Mucosa of descending colon (tissue), 3 donors: Measurements from ENCODE around the gene RNF41. TPM values are rescaled to one million over a fixed set of nuclear protein-coding genes. Genes with fewer than 3 reads are reported as not detected.

Experiments used
- ATAC-seq: fragments of 200-7000 bp; cut with Tn5 transposase; one replicate; pipeline ENCODE4 v1.9.1; 2020; ENCODE audit warnings: mild to moderate bottlenecking, moderate library complexity
- DNase-seq, 3 donors: peaks; one replicate each; pipeline ENCODE4 v3.0.0-alpha.2; 2020
- H3K36me3 ChIP-seq: fragments of 200-600 bp; one replicate; pipeline ENCODE4 v1.8.0; 2021; ENCODE audit warnings: low read depth, mild to moderate bottlenecking
- H3K4me1 ChIP-seq: fragments of 200-600 bp; one replicate; pipeline ENCODE4 v1.8.0; 2021; ENCODE audit warnings: low read depth, mild to moderate bottlenecking
- H3K4me3 ChIP-seq: fragments of 200-600 bp; one replicate; pipeline ENCODE4 v1.8.0; 2021; ENCODE audit warnings: mild to moderate bottlenecking
- H3K9me3 ChIP-seq: fragments of 200-600 bp; one replicate; pipeline ENCODE4 v1.8.0; 2021; ENCODE audit warnings: mild to moderate bottlenecking
- intact Hi-C, 2 donors: fragments of 100-400 bp; cut with DNase I in 1 of 2; cut with micrococcal nuclease in 1 of 2; formaldehyde crosslinking; loops; one replicate each; pipeline versions ENCODE4 v1.11.0 to v1.11.1; 2022; cut with DNase I, micrococcal nuclease
- total RNA-seq, 3 donors: library from RNA; stranded (reverse); fragmentation: NEBNext Ultra II Directional in 2 of 3; extraction: Animal tissue kit (Norgen Biotek cat#: 25700) in 2 of 3; gene quantifications; one replicate each; pipeline versions ENCODE4 v1.2.1 to v1.2.4, GENCODE V29; 2021 to 2023
- TF ChIP-seq, protein P1 (sequence below): fragments of 200-600 bp; IDR thresholded peaks from one replicate; pipeline ENCODE4 v1.8.0; 2022; ENCODE audit warnings: antibody characterized with exemption, mild to moderate bottlenecking
- donor health status: DM: no; HTN: no; CAD: no; lungs with moderate emphysema.
- donor health status: DM: no; HTN: no; CAD: no.
- donor health status: DM: no; HTN: yes; CAD: no.

Gene RNF41
- total RNA-seq, 3 donors from 2014 or later: 30.4 to 51.5 (median 32.1) TPM

DNA sequence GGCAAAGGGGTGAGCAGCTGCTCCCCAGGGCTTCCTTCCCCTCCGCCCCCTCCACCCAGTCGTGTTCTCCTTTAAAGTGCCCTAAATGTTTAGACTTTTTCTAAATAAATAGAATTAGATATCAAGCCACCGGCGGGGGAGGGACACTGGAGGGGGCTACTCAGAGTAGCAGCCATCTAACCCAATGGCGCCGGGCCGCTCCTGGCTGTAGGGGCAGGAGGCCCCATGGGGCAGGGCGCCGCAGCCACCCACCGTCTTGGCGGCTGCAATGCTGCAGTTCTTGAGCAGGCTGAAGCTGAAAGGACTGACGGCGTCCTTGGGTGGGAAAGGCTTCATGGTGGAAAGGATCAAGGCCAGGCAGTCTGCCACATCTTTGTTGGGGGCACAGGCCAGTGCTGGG lies 21.3 kb upstream of the RNF41 start:
- no peak overlapping the region for H3K4me3 ChIP-seq
- H3K4me1 ChIP-seq: no peaks in the 10 kb centered on the region
- H3K36me3 ChIP-seq: peaks cover 17% of the 10 kb centered on the region
- no peaks in the 10 kb centered on the region for H3K9me3 ChIP-seq
- DNase-seq (no peak), ATAC-seq (no peak)
- TF ChIP-seq, protein P1, sequence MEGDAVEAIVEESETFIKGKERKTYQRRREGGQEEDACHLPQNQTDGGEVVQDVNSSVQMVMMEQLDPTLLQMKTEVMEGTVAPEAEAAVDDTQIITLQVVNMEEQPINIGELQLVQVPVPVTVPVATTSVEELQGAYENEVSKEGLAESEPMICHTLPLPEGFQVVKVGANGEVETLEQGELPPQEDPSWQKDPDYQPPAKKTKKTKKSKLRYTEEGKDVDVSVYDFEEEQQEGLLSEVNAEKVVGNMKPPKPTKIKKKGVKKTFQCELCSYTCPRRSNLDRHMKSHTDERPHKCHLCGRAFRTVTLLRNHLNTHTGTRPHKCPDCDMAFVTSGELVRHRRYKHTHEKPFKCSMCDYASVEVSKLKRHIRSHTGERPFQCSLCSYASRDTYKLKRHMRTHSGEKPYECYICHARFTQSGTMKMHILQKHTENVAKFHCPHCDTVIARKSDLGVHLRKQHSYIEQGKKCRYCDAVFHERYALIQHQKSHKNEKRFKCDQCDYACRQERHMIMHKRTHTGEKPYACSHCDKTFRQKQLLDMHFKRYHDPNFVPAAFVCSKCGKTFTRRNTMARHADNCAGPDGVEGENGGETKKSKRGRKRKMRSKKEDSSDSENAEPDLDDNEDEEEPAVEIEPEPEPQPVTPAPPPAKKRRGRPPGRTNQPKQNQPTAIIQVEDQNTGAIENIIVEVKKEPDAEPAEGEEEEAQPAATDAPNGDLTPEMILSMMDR: no peak
- intact Hi-C loops: no loop called here

DNA sequence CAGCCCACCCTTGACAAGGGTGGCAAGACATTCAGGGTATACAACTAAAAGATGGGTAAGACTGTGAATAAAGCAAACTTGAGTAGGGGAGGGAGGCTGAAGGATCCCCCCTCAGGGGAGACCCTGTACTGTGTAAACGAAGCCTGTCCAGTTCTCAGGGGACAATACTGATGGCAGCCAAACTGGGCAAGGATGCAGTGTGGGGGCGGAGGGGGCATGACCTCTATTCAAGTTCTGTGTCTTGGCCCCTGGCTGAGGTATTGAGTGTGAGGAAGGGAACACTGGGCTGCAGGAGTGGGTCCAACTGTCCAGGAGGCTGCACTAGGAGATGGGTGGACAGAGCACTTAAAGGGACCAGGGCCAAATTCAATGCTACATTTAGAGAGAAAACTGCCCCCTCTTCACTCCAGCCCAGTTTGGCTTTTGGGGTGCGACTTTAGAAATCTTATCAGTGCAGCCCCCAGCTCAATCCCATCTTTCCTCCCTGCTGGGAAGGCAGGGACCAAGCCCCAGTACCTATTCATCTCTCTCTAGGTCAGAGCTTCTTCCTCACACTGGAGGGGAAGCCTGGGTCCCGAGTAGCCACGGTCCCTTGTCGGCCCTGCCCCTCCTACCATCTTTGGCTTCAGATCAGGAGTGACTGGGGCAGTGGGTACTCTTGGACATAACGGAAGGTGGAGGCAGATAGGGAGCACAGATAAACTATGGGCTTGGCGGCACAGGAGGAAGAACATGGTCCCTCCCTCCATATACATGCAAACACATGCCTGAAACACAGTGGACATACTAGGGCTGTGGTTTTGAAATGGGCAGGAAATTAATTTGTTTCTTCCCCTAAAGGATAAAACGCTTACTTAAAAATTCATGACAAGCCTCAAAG lies 19.9 kb upstream of the RNF41 start:
- TF ChIP-seq, protein P1: no peak
- DNase-seq (no peak), ATAC-seq (no peak)
- Histone ChIP-seq H3K4me1 (no peaks in the 10 kb centered on the region), H3K36me3 (peaks cover 17% of the 10 kb centered on the region), H3K9me3 (no peaks in the 10 kb centered on the region), H3K4me3 (no peak overlapping the region)
- intact Hi-C loops: no loop called here

DNA sequence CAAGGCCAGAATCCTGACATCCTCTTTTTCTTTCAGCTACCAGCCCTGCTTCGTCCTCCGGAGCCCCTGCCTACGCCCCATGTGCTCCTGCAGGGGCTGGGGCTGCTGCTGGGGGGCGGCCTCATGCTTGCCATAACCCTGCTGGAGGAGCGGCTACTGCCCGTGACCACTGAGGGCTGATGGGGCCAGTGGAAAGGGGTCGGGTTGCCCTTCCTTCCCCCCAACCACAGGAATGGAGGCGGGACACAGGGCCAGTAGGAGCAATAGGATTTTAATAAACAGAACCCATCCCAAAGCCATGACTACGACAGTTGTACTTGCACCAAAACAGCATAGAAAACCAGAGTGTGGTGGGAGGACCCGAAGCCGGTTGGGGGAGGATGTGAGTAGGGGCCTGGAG lies 15.8 kb upstream of the RNF41 start:
- intact Hi-C loops: no loop called here
- no peak for DNase-seq
- Histone ChIP-seq H3K9me3 (no peaks in the 10 kb centered on the region), H3K4me1 (no peaks in the 10 kb centered on the region), H3K4me3 (no peak overlapping the region), H3K36me3 (peaks cover under 1% of the 10 kb centered on the region)
- ATAC-seq: no peak
- TF ChIP-seq, protein P1: no peak

DNA sequence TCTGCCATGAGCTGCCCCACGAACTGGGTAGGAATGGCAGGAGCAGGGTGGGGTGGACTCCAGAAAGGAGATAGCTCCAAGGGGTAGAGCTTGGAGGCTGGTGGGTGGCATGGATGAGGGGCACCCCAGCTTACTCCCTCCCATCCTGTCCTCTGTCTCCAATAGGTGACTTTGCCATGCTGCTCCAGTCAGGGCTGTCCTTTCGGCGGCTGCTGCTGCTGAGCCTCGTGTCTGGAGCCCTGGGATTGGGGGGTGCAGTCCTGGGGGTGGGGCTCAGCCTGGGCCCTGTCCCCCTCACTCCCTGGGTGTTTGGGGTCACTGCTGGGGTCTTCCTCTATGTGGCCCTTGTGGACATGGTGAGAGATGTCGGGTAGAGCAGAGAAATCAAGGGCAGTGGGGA lies 15.3 kb upstream of the RNF41 start:
- ATAC-seq (no peak), DNase-seq (no peak)
- no peaks in the 10 kb centered on the region for H3K9me3 ChIP-seq
- peaks cover 4% of the 10 kb centered on the region for H3K4me1 ChIP-seq
- H3K36me3 ChIP-seq: no peaks in the 10 kb centered on the region
- TF ChIP-seq, protein P1: no peak
- no peak overlapping the region for H3K4me3 ChIP-seq
- intact Hi-C loops: no loop called here

DNA sequence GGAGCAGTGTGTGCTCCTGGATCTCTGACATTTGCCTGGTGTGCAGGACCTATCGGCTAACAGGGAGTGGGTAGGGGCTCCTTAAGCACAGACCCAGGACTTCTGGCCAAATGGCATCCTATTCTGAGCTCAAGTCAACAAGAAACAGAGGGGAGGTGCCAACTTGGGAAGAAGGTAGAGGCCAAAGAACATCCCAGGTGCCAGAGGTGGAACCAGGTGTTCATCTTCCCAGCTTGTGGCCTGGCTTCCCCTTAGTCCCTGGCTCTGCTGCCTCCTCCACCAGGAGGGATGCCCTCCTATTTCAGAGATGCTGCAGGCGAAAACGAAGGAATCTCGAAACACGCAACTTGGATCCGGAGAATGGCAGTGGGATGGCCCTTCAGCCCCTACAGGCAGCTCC lies 14.4 kb upstream of the RNF41 start:
- TF ChIP-seq, protein P1: no peak
- no peak for DNase-seq
- Histone ChIP-seq H3K9me3 (no peaks in the 10 kb centered on the region), H3K4me3 (no peak overlapping the region), H3K36me3 (no peaks in the 10 kb centered on the region), H3K4me1 (peaks cover 4% of the 10 kb centered on the region)
- intact Hi-C loops: no loop called here
- ATAC-seq: no peak
